Frontal cortex (tissue), 4 donors: Measurements from ENCODE around the gene GALNT17. TPM values are rescaled to one million over a fixed set of nuclear protein-coding genes. Genes with fewer than 3 reads are reported as not detected.
"Not testable (repeated sequence)": the region's sequence is repeated elsewhere in the genome, so short reads cannot be mapped to it uniquely, and the experiment has no call there.

Source experiments
- DNase-seq, 2 donors: peaks; one replicate each; pipeline ENCODE4 v3.0.0; 2012; ENCODE audit warnings: low spot score in 2 of 2
- FAIRE-seq: peaks from 2 replicates; lab custom pipeline; 2012; peaks lifted over from hg19 to GRCh38; lab: Jason Lieb, UNC
- total RNA-seq: library from RNA; depleted of rRNA; stranded (reverse); fragments of >200 nt; gene quantifications from one replicate; pipeline ENCODE4 v1.2.3, GENCODE V29; 2014
- donor health status: control.
- donor health status: control.
- donor health status: control.

GALNT17 gene
- total RNA-seq, 1 donor from 2014 or later: 26.5 TPM

DNA sequence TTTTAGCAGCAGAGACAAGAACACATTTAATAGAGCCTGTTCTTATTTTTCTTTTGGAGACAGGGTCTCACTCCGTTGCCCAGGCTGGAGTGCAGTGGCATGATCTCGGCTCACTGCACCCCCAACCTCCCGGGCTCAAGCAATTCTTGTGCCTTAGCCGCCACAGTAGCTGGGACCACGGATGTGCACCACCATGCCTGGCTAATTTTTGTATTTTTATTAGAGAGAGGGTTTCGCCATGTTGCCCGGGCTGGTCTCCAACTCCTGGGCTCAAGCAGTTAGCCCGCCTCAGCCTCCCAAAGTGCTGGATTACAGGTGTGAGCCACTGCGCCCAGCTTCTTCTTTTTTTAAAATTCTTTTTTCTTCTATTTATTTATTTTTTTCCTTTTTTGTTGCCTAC lies 23.3 kb downstream of the GALNT17 start:
- FAIRE-seq (no peak), DNase-seq (no peak)

DNA sequence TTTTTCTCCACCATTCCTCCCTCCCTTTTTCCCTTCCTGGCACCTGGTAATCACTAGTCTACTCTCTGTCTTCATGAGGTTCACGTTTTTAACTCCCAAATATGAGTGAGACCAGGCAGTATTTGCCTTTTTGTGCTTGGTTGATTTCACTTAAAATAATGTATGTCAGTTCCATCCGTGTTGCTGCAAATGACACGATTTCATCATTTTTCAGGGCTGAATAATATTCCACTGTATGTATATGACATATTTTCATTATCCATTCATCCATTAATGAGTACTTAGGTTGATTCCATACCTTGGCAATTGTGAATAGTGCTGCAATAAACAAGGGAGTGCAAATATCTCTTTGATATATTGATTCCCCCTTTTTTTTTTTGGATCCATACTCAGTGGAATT lies 25.8 kb downstream of the GALNT17 start:
- FAIRE-seq (no peak), DNase-seq (no peak)

DNA sequence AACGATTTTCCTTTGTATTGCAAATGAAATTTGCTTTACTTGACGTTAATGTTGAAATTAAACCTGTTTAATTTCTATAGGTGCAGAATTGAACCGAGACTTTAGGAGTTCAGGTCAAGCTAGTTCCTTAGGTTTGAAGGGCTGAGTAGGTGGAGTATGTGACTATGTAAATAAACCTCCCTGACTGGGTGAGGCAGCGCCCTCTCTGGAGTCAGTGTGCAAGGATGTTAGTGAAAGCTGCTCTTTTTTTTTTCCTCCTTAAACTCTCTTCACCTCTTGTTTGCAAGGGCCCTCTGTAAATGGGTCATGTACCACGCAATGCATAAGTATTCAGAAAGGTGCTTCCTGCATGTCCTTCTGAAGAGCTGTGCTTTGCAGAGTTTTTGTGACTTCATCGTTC lies 33.8 kb downstream of the GALNT17 start:
- DNase-seq (no peak), FAIRE-seq (no peak)

DNA sequence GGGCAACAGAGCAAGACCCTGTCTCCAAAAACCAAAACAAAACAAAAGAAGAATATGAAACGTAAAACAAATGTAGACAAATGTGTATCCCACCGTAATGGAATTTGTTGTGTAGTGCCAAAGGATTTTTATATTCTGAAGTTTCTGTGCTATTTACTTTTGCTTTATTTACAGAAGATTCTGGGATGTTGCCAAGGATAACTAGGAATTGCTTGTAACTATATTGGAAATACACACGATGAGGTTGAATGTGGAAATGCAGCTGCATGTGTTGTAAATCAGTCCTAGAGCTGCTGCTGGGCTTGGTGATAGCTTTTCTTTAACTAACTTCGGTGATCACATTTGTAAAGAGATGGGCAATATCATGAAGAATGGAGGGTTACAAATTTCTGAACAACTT lies 39.5 kb downstream of the GALNT17 start:
- FAIRE-seq (no peak), DNase-seq (no peak)

DNA sequence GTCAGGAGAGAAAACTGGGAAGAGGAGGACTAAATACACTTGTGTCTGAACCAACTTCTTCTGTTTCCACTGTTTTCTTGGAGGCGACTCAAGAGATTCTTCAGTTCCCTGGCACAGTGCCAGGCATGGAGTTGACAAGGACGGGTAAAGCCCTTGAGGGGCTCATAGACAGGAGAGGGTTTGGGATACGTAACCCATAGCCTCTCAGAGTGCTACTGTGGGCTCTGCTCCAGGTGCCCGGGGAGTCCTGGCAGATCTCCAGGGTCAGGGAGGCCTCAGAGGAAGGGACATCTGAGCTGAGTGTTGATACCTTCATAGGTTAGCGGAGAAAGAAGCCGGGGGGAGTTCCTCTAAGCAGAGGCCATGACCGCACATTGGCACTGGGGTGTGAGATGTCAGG lies 42.0 kb downstream of the GALNT17 start:
- DNase-seq (no peak), FAIRE-seq (no peak)

DNA sequence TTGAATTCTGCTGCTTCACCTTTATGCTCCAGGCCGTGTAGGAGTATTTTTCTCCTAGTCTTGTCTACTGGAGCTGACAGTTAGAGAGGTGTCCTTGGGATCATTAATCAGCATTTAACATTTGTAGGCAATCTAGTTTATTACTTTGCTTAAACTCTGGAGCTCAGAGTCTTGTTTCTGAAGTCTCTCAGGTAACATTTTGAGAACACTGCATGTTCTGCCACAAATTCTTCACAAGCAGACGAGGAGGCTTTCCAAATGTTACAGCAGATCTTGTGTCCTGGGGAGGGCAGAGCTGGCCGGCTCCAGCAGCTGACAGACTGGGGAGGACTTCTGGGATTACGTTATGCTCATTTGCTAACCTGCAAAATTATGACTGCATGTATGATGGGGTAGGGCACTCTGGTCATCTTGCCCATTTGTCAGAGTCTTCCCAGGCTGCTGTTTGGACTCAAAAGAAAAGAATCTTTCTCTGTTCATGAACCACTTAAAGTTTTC lies 50.5 kb downstream of the GALNT17 start:
- FAIRE-seq (no peak), DNase-seq (no peak)

DNA sequence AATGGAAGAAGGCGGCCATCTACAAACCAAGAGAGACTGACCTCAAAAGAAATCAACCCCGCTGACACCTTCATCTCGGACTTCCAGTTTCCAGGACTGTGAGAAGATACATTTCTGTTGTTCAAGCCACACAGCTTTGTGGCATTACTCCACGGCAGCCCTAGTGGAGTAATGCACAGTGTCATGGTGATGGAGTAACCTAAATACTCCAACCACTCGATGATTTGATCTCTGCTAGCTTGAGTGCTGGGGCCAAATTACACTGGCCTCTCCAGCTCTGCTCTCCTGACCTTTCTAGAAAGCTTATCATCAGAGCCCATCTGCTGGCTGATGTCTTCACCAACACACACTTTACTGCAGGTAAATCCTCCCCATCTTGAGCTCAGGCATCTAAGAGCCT lies 52.2 kb downstream of the GALNT17 start:
- FAIRE-seq (no peak), DNase-seq (no peak)

DNA sequence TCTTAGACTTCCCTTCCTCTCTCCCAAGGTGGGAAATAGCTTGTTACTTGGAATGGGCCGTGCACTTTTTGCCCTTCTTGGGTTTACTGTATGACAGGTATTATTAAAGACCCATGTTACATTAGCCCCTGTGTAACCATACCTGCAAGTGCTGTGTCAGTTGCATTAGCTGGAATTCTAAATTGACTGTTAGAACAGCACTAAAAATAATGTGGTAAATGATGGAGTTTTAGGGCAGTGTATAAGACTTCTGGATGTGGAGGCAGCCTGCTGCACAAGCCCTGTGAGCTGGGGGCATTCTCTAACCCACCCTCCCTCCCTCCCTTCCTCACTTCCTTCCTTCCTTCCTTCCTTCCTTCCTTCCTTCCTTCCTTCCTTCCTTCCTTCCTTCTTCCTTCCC lies 52.7 kb downstream of the GALNT17 start:
- no peak for FAIRE-seq
- no peak for DNase-seq

DNA sequence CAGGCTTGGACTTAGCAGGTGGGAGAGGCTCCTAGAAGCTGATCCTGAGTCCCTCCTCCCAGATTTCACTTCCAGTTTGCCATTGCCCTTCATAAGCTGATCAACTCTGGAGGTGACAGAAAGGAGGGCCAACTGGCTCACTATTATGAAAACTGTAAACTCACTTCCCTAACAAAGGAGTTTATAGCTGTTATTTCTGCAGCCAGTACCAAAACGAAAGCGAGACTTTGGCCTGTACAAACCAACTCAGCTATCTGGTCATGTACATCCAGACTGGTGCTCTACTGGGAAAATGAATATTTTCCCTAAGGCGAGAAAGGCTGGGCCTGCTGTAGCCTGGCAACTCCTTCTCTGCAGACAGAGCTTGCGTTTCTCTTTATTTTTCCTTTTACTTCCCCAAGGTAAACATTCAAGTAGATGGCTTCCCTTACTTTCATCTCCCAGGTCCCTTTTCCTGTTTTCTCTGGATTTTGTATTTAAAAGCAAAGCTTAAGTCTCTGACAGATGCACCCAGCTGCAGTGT lies 54.7 kb downstream of the GALNT17 start:
- DNase-seq (no peak), FAIRE-seq (no peak)

DNA sequence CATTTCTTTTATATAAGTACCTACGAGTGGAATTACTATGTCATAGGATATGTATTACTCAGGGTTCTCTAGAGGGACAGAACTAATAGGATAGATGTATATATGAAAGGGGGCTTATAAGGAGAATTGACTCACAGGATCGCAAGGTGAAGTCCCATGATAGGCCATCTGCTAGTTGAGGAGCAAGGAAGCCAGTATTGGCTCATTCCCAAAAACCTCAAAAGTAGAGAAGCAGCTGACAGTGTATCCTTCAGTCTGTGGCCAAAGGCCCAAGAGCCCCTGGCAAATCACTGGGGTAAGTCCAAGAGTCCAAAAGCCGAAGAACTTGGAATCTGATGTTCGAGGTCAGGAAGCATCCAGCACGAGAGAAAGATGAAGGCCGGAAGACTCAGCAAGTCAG lies 59.8 kb downstream of the GALNT17 start:
- FAIRE-seq: no peak
- DNase-seq: no peak

DNA sequence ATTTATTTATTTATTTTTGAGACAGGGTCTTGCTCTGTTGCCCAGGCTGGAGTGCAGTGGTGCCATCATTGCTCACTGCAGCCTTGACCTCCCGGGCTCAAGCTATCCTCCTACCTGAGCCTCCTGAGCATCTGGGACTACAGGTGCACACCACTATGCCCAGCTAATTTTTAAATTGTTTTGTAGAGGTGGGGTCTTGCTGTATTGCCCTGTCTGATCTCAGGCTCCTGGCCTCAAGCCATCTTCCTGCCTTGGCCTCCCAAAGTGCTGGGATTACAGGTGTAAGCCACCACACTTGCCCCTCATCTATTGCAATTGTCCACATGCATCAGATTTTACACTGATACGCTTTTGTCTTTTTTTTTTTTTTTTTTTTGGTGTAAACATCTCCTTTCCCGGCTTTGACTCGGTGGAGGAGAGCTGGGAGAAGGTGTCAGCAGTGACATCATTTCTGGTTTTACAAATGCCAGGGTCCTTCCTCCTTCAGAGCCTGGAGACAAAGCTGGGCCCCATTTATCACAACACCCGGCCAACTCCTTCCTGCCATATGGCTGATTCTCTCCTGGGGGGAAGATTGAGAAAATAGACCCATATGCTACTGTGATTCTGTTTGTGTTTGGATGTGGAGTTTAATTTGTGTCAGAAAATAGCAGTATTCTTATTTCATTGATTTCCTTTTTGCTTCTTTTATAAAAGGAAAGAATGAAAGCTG lies 61.3 kb downstream of the GALNT17 start:
- DNase-seq: no peak
- FAIRE-seq: no peak

DNA sequence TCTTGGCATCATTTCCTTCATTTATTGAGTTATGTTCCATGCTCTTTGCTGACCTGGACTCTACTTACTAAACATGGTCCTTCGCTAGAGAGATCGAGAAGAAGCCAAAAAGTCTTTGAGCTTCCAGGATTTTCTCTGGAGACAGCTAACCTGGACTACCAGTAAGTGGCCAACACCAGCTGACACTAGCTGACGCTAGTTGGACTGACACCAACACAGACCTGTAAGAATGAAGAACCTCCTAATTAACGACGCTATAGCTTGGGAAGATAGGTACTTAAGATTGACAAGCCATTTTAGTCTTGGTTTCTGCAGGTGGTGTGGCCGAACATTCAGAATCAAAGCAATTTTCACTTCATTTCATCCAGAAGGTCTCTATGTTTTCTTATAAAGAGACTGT lies 66.4 kb downstream of the GALNT17 start:
- FAIRE-seq (no peak), DNase-seq (no peak)

DNA sequence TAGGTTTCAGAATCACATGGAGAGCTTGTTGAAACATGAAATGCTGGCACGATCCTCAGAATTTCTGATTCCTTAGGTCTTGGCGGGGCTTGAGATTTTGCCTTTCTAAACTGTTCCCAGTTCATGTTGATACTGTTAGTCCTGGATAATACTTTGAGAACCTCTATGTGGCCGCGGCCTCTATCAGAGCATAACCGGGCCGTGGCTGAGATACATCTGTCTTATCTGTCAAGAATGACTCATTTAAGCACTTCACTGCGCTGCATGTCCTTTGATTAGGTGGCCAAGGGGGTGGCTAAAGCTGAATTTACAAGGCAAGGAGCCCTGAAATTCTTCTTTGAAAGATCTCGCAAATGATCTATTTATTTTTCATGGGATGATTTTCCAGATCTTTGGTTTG lies 66.9 kb downstream of the GALNT17 start:
- FAIRE-seq (no peak), DNase-seq (no peak)

DNA sequence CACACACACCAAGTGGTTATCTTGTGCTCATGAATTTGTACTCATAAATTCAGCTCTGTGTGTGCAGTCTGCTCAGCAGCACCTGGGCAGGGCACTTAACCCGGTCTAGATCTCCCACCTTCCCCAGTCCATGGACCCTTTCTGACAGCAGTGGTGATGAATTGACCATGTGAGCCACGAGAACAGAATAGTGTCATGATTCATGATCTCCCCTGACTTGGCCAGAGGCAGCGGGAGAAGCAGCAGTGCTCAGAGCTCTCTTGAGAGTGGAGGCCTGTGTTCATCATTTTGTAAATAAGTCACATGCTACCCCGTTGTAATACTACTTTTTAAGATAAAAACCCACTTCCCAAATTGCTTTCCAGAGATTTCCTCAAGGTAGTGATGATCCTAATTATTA lies 74.2 kb downstream of the GALNT17 start:
- FAIRE-seq: no peak
- DNase-seq: no peak

DNA sequence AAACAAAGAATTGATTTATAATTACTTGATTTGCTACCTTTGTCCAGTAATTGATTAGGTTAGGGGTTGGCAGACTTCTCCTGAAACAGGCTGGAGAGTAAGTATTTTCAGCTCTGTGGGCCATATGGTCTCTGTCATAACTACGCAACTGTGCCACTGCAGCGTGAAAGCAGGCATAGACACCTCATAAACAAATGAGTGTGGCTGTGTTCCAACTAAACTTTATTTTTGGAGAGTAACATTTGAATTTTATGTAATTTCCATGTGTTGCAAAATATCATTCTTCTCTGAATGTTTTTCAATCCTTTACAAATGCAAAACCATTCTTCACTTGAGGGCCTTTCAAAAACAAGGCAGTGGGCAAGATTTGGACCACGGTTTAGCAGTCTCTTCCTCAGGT lies 76.9 kb downstream of the GALNT17 start:
- no peak for DNase-seq
- no peak for FAIRE-seq

DNA sequence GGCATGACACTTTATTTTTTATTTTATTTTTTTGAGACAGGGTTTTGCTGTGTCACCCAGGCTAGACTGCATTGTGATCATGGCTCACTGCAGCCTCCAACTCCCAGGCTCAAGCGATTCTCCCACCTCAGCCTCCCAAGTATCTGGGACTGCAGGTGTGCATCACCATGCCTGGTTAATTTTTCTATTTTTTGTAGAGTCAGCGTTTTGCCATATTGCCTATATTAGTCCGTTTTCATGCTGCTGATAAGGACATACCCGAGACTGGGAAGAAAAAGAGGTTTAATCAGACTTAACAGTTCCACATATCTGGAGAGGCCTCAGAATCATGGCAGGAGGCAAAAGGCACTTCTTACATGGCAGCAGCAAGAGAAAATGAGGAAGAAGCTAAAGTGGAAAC lies 77.5 kb downstream of the GALNT17 start:
- not testable (repeated sequence) for FAIRE-seq, DNase-seq

DNA sequence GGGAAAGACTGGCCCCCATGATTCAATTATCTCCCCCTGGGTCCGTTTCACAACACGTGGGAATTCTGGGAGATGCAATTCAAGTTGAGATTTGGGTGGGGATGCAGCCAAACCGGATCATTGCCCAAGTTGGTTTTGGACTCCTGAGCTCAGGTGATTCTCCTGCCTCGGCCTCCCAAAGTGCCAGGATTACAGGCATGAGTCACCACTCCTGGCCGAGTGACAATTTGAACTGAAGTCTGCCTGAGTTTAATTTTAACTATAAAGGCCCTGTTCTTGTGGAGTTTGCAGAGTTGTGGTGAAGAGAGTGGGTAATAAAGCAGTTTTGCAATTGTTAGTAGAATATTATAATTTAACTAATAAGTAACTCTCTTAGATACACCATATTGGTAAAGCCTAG lies 78.3 kb downstream of the GALNT17 start:
- DNase-seq: no peak
- FAIRE-seq: no peak

DNA sequence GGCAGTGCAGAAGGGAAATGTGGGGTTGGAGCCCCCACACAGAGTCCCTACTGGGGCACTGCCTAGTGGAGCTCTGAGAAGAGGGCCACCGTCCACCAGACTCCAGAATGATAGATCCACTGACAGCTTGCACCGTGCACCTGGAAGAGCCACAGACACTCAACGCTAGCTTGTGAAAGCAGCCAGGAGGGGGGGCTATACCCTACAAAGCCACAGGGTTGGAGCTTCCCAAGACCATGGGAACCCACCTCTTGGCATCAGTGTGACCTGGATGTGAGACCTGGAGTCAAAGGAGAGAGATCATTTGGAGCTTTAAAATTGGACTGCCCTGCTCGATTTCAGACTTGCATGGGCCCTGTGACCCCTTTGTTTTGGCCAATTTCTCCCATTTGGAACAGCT lies 80.5 kb downstream of the GALNT17 start:
- FAIRE-seq, DNase-seq: not testable (repeated sequence)

DNA sequence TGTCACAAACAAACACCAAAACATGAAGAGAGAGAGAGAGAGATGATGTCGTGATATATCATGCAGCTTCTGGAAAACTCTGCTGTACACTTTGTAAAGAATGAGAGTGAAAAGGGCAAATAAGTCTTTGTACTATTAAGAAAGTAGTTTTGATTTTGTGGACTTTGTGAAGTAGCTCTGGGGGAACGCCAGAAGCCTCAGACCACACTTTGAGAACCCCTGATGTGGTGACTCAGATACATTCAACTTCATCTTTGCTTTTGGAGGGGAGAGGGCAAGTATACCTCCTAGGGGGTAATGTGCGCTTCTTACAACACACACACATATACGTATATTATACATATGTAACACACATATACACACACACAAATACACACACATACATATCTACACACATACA lies 84.3 kb downstream of the GALNT17 start:
- DNase-seq (no peak), FAIRE-seq (no peak)

DNA sequence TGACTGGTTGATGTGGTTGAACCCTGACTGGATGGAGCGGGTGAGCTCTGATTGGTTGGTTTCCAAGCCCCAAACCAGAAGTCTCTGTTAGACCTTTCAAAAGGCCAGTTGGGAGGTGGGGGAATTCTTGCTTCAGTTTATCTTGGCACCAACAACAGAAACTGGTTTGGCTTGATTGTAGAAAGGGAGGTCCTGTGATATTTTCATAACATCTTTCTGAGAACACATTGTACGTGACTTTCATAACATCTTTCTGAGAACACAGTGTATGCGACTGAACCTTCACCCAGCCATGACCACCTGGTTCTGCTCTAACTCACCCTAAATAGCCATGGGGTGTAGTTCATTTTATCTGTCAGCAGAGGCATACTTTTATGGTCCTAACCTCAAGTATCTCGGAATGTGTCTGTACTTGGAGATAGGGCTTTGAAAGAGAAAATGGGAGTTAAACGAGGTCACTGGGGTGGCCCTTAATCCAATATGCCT lies 88.3 kb downstream of the GALNT17 start:
- DNase-seq (no peak), FAIRE-seq (no peak)

DNA sequence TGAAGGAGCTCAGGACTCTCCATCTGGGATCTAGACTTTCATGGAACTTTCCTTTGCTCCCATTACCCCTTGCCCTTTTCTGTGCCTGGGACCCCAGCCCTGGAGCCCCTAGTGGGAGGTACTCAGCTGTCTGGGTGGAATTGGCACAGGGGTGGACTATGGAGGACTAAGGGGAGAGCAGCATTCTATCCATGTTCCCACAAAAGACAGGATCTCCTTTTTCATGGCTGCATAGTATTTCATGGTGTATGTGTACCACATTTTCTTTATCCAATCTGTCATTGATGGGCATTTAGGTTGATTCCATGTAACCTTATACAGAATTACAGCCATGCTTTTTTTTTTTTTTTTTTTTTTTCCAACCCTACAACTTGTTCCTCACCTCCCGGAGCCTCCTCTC lies 89.1 kb downstream of the GALNT17 start:
- DNase-seq (no peak), FAIRE-seq (no peak)

DNA sequence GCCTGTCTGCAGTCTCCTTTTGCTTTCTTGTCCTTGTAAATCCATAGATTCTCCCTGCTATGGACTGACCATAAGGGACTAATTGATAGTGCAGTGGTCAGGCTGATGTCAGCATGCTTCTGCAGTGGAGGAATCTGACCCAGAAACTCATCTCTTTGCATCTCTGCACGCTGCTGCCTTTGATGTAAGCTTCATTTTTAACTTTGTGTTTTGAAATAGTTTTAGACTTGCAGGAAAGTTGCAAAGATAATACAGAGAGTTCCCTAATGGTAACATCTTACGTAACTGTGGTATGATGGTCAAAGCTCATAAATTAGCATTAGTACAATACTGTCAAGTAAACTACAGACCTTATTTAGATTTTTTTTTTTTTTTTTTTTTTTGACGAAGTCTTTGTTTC lies 89.6 kb downstream of the GALNT17 start:
- no peak for FAIRE-seq

More for the DNA sequence above, 89.6 kb downstream of the GALNT17 start:
- no peak for DNase-seq
